ENCODE data around the gene CD4.
"Not testable (repeated sequence)": the region's sequence is repeated elsewhere in the genome, so short reads cannot be mapped to it uniquely, and the experiment has no call there.

CD4 gene

DNA sequence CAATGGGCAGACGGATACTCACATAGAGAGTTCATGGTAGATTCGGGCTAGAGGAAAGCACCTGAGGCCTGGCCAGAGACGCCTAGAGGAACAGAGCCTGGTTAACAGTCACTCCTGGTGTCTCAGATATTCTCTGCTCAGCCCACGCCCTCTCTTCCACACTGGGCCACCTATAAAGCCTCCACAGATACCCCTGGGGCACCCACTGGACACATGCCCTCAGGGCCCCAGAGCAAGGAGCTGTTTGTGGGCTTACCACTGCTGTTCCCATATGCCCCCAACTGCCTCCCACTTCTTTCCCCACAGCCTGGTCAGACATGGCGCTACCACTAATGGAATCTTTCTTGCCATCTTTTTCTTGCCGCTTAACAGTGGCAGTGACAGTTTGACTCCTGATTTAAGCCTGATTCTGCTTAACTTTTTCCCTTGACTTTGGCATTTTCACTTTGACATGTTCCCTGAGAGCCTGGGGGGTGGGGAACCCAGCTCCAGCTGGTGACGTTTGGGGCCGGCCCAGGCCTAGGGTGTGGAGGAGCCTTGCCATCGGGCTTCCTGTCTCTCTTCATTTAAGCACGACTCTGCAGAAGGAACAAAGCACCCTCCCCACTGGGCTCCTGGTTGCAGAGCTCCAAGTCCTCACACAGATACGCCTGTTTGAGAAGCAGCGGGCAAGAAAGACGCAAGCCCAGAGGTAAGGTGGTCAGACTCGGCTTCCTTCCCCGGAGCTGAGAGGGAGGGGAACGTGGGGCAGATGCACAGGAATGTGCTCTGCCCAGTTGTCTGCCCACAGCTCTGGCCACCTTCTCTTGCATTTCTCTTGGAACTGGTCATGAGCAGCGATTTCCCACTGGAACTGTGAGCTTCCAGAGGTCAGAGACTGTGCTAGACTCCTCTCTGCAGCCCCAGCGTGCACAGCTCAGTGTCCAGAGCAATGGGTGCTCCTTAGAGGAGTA lies at the start of gene CD4:
TSS of gene CD4 (plus strand) at position 557 of the 953 bp plus-strand sequence. CDS start 10,611 bp downstream, outside the sequence.
- DNase-seq (ENCODE audit: low spot score): no peak

- not testable (repeated sequence) for DNase-seq (ENCODE audit: low spot score)
These were observed 47.2 kb upstream of the CD4 start for GRCh38 chr12:6742080-6742479.

GRCh38 chr12:6742834-6743233 lies 46.5 kb upstream of the CD4 start:
- no peak for DNase-seq (ENCODE audit: low spot score)

DNA sequence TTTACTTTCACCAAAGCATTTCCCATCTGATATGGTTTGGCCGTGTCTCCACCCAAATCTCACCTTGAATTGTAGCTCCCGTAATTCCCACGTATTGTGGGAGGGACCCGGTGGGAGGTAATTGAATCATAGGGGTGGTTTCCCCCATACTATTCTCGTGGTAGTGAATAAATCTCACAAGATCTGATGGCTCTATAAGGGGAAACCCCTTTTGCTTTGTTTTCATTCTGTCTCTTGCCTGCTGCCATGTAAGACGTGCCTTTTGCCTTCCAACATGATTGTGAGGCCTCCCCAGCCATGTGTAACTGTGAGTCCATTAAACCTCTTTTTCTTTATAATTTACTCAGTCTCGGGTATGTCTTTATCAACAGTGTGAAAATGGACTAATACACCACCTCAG lies 46.0 kb upstream of the CD4 start:
- not testable (repeated sequence) for DNase-seq (ENCODE audit: low spot score)

DNA sequence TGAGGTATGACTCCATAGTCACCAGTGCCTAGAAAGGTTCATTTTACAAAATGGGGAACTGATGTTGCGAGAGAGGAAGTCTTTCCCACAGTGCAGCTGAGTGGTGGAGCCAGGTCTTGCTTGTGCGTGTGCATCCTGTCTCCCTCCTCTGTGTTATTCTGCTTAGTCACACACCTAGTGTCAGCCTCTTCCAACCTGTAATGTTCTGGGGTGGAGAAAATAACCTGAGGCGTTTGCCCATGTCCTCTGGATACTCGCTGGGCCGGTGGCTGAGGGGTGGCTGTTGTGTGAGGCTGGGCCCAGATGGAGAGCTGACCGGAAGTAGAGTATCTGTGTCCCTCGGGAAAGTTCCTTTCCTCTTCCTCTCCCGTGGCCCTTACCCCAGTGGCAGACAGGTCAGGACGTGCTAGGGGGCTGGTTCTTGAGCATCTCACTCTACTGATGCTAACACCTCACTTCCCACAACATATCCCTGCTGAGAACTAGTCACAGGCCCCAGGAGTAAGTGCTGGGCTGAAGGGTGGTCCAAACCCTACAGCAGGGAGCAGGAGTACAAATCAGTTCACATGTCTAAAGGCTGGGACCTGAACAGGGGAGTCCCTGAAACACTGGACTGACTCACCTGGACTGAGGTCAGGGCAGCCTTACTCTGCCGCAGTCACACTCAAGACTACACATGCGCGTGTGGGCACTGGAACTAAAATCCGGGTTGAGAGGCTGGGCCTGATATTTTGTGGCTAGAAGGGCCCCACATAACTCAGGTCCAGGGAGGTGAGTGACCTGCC lies 43.4 kb upstream of the CD4 start:
- DNase-seq (ENCODE audit: low spot score): no peak

- no peak for DNase-seq (ENCODE audit: low spot score)
These were observed 42.1 kb upstream of the CD4 start for GRCh38 chr12:6747216-6747615.

- DNase-seq (ENCODE audit: low spot score): no peak
These were observed 40.6 kb upstream of the CD4 start for GRCh38 chr12:6748761-6749160.

DNA sequence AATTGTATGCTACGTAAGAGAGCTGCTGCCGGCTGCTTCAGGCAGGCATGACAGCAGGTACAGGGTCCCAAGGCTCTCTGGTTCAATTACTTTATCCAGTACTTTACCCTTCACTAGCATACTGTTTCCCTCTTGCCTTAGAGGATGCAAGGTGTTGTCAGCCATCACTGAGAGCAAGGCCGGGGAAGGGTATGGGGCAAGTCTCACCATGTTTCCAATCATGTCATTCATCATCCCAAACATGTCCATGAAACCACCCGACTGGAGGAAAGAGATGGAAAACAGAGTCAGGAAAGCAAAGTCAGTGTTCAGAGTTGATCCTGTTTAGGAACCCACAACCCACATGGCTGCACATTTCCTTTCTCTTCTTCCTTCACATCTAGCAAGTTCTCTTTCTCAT lies 38.8 kb upstream of the CD4 start:
- no peak for DNase-seq (ENCODE audit: low spot score)

DNA sequence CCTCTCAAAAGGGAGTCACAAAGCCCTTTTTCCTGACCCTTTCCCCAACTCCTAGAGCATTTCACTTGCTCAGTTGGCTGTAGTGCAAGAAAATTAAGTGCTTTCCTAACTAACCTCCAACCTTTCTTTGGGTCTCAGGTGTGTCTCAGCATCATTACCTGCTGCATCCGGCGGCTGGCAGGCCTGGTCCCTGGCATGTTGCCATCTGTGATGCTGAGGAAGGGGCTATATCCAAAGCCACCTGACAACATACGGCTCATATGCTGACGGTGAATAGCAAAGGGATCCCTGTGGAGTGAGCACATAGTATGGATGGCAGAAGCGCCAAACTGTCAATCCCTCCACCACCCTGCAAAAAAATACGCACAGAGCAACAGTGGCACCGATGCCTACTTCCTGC lies 37.6 kb upstream of the CD4 start:
- no peak for DNase-seq (ENCODE audit: low spot score)

DNA sequence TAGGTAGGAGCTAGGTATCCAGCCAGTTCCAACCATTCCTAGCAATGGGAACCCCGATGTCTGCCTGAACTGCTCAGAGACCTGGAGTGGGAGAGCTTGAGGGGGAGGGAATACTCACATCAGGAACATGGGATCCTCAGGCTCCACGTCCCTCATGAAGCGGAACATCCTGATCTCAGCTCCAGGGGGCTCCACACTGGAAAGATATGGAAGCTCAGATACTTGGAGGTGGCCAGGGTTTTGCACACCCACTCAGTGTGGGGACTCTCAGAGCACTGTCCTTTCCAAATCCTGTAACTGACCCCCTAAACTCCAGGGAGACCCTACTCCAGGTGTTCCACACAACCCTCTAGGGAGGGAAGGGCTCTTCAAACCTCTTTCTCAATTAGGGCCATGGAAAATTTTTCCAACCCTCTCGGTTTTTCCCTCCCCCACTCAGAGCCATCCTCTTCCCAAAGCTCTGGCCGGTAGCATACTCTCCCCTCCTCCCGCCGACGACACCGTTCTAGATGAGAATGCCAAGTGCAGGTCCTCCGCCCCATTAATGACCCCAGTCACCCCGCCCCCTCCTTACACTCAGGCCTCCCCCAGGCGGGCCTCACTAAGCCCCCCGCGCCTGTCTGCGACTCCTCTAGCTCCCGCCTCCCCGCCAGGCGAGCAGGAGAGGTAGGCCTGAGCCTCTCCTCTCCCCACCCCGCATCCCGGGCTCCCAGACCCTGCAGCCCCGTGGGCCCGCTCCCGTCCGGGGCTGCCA lies 37.0 kb upstream of the CD4 start:
- DNase-seq (ENCODE audit: low spot score): no peak

- DNase-seq (ENCODE audit: low spot score): peak; percentile 99
These were observed 36.2 kb upstream of the CD4 start, which contains the start of gene MLF2 for GRCh38 chr12:6752921-6753771. MLF2 (minus strand) TSS chr12:6753141; CDS start chr12:6752334, 807 bp downstream.

DNA sequence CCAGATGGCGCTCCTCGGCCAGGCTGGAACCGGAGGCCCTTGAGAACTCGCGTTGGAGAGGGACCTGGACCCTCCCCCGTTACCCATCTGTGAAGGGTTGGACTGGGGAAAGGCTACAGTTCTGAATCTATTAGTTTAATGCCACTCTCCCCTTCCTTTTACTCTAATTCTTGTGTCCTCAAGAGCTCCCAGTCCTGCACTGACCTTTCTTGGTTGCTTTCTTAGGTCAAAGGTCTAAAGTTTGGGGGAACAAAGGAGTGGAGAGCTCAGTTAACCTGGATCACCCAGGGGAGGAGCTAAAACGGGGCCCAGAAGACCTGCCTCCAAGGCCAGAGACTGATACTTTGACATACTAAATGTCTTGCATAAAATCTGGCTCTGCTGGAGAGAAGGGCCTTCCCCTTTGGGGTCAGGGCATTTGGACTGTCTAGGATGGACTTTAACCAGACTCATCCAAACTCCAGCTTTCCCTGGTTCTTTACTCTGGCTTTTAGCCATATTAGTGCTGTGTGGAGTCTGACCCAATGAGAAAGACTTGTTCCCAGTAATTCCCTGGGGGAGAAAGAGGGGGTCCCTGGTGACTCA lies 35.5 kb upstream of the CD4 start:
- no peak for DNase-seq (ENCODE audit: low spot score)

DNA sequence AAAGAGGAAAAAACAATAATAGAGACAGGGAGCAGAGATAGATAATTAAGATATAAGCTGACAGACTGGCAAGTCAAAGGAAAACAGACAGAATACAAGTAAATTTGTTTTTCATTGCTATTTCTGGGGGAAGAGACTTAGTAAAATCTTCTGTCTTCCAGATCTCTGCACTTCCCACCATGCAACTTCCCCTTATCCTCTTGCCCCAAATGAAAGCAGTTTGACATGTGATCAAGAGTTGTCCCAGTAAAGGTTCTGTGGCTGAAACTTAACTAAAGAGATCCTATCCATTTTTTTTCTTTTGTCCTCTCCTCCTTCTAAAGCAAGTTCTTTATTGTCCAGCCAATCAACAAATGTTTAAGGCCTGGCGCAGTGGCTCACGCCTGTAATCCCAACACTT lies 34.9 kb upstream of the CD4 start:
- no peak for DNase-seq (ENCODE audit: low spot score)

DNA sequence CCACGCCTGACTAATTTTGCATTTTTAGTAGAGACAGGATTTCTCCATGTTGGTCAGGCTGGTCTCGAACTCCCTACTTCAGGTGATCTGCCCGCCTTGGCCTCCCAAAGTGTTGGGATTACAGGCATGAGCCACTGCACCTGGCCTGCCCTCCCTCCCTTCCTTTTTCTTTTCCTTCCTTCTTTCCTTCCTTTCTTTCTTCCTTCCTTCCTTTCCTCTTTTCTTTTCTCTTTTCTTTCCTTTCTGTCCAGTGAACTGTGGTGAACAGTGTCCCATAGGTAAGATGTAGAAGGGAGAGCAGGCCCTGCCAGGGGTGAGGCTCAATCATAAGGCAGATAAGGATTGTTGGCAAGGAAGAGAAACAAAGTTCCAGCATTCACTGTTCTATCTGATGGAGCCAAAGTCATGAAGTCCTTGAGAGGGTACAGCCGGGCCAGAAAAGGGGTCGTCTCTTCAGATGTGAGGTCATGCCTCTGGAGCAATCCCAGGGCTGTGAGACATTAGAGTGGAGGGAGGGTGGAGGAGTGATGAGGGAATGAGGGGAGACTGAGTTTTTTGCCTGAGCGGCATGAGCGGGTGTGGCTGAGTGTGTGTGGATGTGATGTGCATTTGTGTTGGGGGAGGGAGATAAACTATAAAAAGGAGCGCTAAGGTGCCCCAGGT lies 32.2 kb upstream of the CD4 start:
- no peak for DNase-seq (ENCODE audit: low spot score)

DNA sequence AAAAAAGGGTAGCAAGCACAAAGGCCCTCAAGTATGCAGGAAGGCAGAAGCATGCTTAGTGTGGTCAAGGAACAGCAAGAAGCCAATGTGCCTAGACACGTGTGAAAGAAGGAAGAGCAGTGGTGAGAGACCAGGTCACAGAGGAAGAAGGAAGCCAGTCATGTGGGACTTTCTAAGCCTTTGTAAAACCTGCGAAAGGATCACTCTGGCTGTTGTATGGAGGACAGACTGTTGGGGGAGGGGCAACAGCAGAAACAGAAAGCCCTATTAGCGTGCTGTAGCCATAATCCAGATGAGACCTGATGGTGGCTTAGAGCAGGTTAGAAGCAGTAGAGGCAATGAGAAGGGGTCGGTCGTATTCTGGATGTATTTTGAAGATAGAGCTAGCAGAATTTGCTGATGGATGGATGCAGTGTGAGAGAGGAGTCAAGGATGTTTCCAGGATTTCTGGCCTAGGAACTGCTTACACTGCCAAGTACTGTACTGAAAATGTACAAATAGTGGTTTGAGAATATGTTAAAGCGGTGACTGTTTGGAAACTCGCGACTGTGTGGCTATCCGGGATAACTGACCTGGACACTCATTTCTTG lies 30.7 kb upstream of the CD4 start:
- no peak for DNase-seq (ENCODE audit: low spot score)

GRCh38 chr12:6759741-6760140 lies 29.6 kb upstream of the CD4 start:
- DNase-seq (ENCODE audit: low spot score): no peak

DNA sequence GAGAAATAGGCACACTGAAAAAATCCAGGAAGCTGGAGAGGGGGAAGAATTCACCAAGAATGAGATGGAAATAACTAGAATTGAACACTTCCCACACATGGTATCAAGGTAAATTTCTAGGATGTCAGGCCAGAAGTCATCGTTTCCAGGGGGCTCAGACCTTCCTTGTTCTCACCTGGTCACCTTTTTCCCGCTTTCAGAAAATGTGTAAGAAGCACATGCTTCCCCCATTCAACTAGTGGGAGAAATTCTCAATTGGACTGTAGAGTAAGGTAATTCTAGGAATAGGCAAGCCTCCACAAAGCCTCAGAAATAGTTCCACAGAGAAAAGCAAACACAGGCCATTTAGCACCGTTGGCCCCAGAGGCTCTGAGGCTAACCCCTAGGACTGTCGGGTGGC lies 25.9 kb upstream of the CD4 start:
- DNase-seq (ENCODE audit: low spot score): peak; percentile 58

- peak; percentile 100 for DNase-seq (ENCODE audit: low spot score)
These were observed 25.1 kb upstream of the CD4 start for GRCh38 chr12:6764011-6764828.

DNA sequence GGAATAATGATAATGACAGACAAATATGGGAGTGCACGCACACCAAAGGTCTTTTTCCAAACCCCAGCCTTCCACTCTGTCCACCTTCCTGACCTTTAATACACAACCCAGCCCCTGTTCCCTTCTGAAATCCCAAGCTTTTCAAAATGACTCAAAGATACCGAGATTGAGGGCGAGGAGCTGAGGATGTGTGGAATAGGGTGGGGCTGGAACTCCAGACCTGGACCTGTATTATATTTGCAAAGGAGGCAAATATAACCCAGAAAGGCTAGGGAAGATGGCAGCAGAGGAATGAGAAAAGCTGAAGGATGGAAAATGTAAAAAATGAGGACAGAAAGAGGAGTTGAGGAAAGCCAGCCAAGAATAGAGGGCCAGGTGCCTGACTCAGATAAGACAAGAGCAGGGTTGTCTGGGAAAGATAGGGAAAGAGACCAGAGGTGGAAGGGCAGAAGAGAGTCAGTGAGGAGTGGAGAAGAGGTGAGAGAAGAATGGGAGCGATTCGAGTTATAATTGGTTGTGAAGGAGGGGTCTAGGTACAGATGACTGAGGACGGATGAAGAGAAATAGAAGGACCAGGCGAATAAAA lies 24.2 kb upstream of the CD4 start:
- peak; percentile 70 for DNase-seq (ENCODE audit: low spot score)
